GM18505 (cell line): ENCODE data around the gene ANAPC5.

Experiments
- ATAC-seq: cut with Tn5 transposase; IDR thresholded peaks from one replicate; pipeline ENCODE4 v1.9.1; 2021; ENCODE audit not compliant: unreplicated experiment
- POLR2A ChIP-seq: IDR thresholded peaks from 4 replicates; pipeline ENCODE4 v1.6.1; 2011; ENCODE audit warnings: borderline replicate concordance; ENCODE audit not compliant: insufficient read depth, insufficient read length; ENCODE audit errors: extremely low read depth

ANAPC5 gene

GRCh38 chr12:121261398-121261797 lies 90.8 kb downstream of the ANAPC5 start:
- ATAC-seq = no peak
- no peak for TF ChIP-seq POLR2A

GRCh38 chr12:121260091-121260490 lies 92.1 kb downstream of the ANAPC5 start:
- no peak for TF ChIP-seq POLR2A
- no peak for ATAC-seq

GRCh38 chr12:121259074-121259473 lies 93.1 kb downstream of the ANAPC5 start:
- TF ChIP-seq POLR2A = no peak
- ATAC-seq = no peak
